Spleen (tissue), 11 donors: ENCODE results near the gene AFAP1L1. TPM values are rescaled to one million over a fixed set of nuclear protein-coding genes. Genes with fewer than 3 reads are reported as not detected.

Experiments
- DNase-seq: peaks from one replicate; pipeline ENCODE4 v3.0.0-alpha.2; 2020
- H3K27ac ChIP-seq, 8 donors: fragments of 200-600 bp; sonication (generic) in 7 of 8; 1 replicate in 4 of 8; 2 replicates in 4 of 8; pipeline versions ENCODE4 v1.5.0 to v1.8.0; 2016 to 2021; ENCODE audit warnings: inconsistent platforms in 4 of 8, mild to moderate bottlenecking in 4 of 8, moderate library complexity in 1 of 8
- H3K27me3 ChIP-seq, 7 donors: fragments of 200-600 bp; sonication (generic) in 6 of 7; replicated peaks in 1 of 7; 1 replicate in 4 of 7; 2 replicates in 3 of 7; pipeline versions ENCODE4 v1.5.0 to v1.8.0; 2016 to 2021; ENCODE audit warnings: inconsistent platforms in 3 of 7, mild to moderate bottlenecking in 1 of 7
- H3K36me3 ChIP-seq, 6 donors: fragments of 200-600 bp; sonication (generic) in 5 of 6; 1 replicate in 4 of 6; 2 replicates in 2 of 6; pipeline versions ENCODE4 v1.5.0 to v1.8.0; 2016 to 2021; ENCODE audit warnings: inconsistent platforms in 2 of 6
- H3K4me1 ChIP-seq, 6 donors: fragments of 200-600 bp; sonication (generic) in 5 of 6; 1 replicate in 3 of 6; 2 replicates in 3 of 6; pipeline versions ENCODE4 v1.5.0 to v1.8.0; 2016 to 2021; ENCODE audit warnings: inconsistent platforms in 3 of 6
- H3K4me3 ChIP-seq, 8 donors: fragments of 200-600 bp; sonication (generic) in 7 of 8; 1 replicate in 4 of 8; 2 replicates in 4 of 8; pipeline versions ENCODE4 v1.5.0 to v1.8.0; 2016 to 2021; ENCODE audit warnings: inconsistent platforms in 4 of 8, mild to moderate bottlenecking in 4 of 8, moderate library complexity in 2 of 8
- H3K9me3 ChIP-seq, 8 donors: fragments of 200-600 bp; sonication (generic) in 7 of 8; 1 replicate in 4 of 8; 2 replicates in 4 of 8; pipeline versions ENCODE4 v1.5.0 to v1.8.0; 2016 to 2021; ENCODE audit warnings: inconsistent platforms in 4 of 8
- POLR2A ChIP-seq, 3 donors: fragments of 450-650 bp; IDR thresholded peaks; one replicate each; pipeline ENCODE4 v1.5.1; 2017; ENCODE audit warnings: antibody characterized with exemption in 3 of 3, mild to moderate bottlenecking in 1 of 3
- POLR2AphosphoS5 ChIP-seq, 3 donors: sonication (generic); formaldehyde crosslinking; IDR thresholded peaks; one replicate each; pipeline ENCODE4 v1.5.1; 2017; ENCODE audit warnings: antibody characterized with exemption in 3 of 3
- WGBS, 5 donors: extraction: QIAGEN DNeasy Blood & Tissue Kit in 3 of 5; methylation state at CpG; one replicate each; pipeline versions ENCODE4 v1.1.5 to v1.1.7; 2013 to 2018; 5-methylcytosine and 5-hydroxymethylcytosine counted together
- intact Hi-C: fragments of 100-400 bp; cut with DNase I; formaldehyde crosslinking; loops from one replicate; pipeline ENCODE4 v1.15.0; 2023; ENCODE audit warnings: low total_unique reads
- polyA plus RNA-seq, 3 donors: library from polyadenylated mRNA; stranded (reverse); fragments of 200-250 nt; gene quantifications; one replicate each; pipeline ENCODE4 v1.2.1, GENCODE V29; 2013
- total RNA-seq, 7 donors: library from RNA; depleted of rRNA in 3 of 7; stranded (reverse); fragments of >200 nt in 3 of 7; fragmentation: NEBNext Ultra II Directional in 4 of 7; extraction: Animal tissue kit (Norgen Biotek cat#: 25700) in 4 of 7; gene quantifications; one replicate each; pipeline versions ENCODE4 v1.1.0 to v1.2.1, GENCODE V29; 2016 to 2021
- TF ChIP-seq, protein P1 (sequence below), 11 experiments: fragments of 200-600 bp in 7 of 11; fragments of 450-650 bp in 4 of 11; sonication (generic) in 4 of 11; IDR thresholded peaks in 8 of 11; conservative IDR thresholded peaks in 3 of 11; 1 replicate in 7 of 11; 2 replicates in 4 of 11; pipeline versions ENCODE4 v1.4.0 to v1.8.0; 2016 to 2021; ENCODE audit warnings: antibody characterized with exemption in 11 of 11, inconsistent platforms in 4 of 11, mild to moderate bottlenecking in 1 of 11
- donor health status: healthy with polysubstance abuse.
- donor health status: DM: no; HTN: no; CAD: no; lungs with moderate emphysema.
- donor health status: DM: no; HTN: no; CAD: no.
- donor health status: Bipolar disorder and iron deficiency.
- donor health status: healthy.
- donor health status: DM: no; HTN: no; CAD: no.
- donor health status: DM: yes; HTN: yes; CAD: no.

Gene AFAP1L1
- total and polyA plus RNA-seq, 10 donors = 1.7 to 21.8 (median 10.3) TPM

- peaks cover 6 to 28% (median 22%) of the 10 kb centered on the region in 8 donors for H3K9me3 ChIP-seq
- no peak for DNase-seq
- TF ChIP-seq POLR2A (IDR thresholded peaks at IDR 0.05) = no peak
- TF ChIP-seq, protein P1, sequence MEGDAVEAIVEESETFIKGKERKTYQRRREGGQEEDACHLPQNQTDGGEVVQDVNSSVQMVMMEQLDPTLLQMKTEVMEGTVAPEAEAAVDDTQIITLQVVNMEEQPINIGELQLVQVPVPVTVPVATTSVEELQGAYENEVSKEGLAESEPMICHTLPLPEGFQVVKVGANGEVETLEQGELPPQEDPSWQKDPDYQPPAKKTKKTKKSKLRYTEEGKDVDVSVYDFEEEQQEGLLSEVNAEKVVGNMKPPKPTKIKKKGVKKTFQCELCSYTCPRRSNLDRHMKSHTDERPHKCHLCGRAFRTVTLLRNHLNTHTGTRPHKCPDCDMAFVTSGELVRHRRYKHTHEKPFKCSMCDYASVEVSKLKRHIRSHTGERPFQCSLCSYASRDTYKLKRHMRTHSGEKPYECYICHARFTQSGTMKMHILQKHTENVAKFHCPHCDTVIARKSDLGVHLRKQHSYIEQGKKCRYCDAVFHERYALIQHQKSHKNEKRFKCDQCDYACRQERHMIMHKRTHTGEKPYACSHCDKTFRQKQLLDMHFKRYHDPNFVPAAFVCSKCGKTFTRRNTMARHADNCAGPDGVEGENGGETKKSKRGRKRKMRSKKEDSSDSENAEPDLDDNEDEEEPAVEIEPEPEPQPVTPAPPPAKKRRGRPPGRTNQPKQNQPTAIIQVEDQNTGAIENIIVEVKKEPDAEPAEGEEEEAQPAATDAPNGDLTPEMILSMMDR (IDR thresholded peaks at IDR 0.05 in 8 of 11, conservative IDR thresholded peaks at IDR 0.05 in 3 of 11) = no peak
- TF ChIP-seq POLR2AphosphoS5 (IDR thresholded peaks at IDR 0.05) = no peak
- peaks cover 0 to 4% (median 0%) of the 10 kb centered on the region in 6 donors for H3K4me1 ChIP-seq
- H3K27me3 ChIP-seq = peaks cover 0 to 12% (median 0%) of the 10 kb centered on the region in 7 donors
- H3K36me3 ChIP-seq = no peaks in the 10 kb centered on the region
- no peak overlapping the region for H3K4me3 ChIP-seq
- 91 to 94% (median 93%) methylated on average over 7 of the region's 7 CpGs for WGBS, 5 donors
- intact Hi-C loops = no loop called here
- H3K27ac ChIP-seq = no peak overlapping the region
Measured at GRCh38 chr5:149265068-149265465, 6.6 kb upstream of the AFAP1L1 start.

DNA sequence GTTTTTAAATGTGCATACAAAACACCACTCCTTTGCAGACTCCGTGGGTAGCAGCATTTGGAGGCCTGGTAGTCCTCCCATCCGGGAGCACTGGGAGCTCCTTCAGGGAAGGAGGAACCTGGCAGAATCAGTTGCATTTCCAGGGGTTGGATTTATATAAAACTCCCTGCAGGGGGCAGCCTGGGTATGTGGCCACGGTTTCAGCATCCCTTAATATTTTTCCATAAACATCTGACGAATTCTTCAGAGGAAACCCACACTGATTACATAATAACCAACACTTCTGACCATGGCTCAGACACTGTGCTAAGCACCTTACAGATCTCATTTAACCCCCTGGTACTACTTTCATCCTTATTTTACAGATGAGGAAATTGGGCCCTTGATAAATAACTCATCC is 6.1 kb upstream of the AFAP1L1 start:
- TF ChIP-seq, protein P1 (IDR thresholded peaks at IDR 0.05 in 8 of 11, conservative IDR thresholded peaks at IDR 0.05 in 3 of 11) = peak in 7 of 11 experiments; percentile 12 to 43 (median 36)
- TF ChIP-seq POLR2AphosphoS5 (IDR thresholded peaks at IDR 0.05) (no peak), POLR2A (IDR thresholded peaks at IDR 0.05) (no peak)
- no peak overlapping the region for H3K4me3 ChIP-seq
- peaks cover 0 to 17% (median 0%) of the 10 kb centered on the region in 7 donors for H3K27me3 ChIP-seq
- H3K27ac ChIP-seq = no peak overlapping the region
- H3K36me3 ChIP-seq = no peaks in the 10 kb centered on the region
- DNase-seq = no peak
- intact Hi-C loops = no loop called here
- H3K4me1 ChIP-seq = peaks cover 0 to 4% (median 0%) of the 10 kb centered on the region in 6 donors
- peaks cover 6 to 30% (median 22%) of the 10 kb centered on the region in 8 donors for H3K9me3 ChIP-seq
- 10 to 22% (median 17%) methylated on average over 3 to 4 of the region's 4 CpGs for WGBS, 5 donors

- WGBS, 5 donors = 88 to 97% (median 93%) methylated on average over 9 of the region's 9 CpGs
- intact Hi-C loops = no loop called here
- Histone ChIP-seq H3K4me3 (no peak overlapping the region), H3K27ac (no peak overlapping the region), H3K27me3 (peaks cover 0 to 31% (median 11%) of the 10 kb centered on the region in 7 donors), H3K9me3 (peaks cover 6 to 30% (median 22%) of the 10 kb centered on the region in 8 donors), H3K4me1 (peaks cover 0 to 20% (median 11%) of the 10 kb centered on the region in 6 donors), H3K36me3 (no peaks in the 10 kb centered on the region)
- TF ChIP-seq POLR2A (IDR thresholded peaks at IDR 0.05) (no peak), POLR2AphosphoS5 (IDR thresholded peaks at IDR 0.05) (no peak)
- TF ChIP-seq, protein P1 (IDR thresholded peaks at IDR 0.05 in 8 of 11, conservative IDR thresholded peaks at IDR 0.05 in 3 of 11) = no peak
- DNase-seq = no peak
Measured at GRCh38 chr5:149267241-149267973, 4.3 kb upstream of the AFAP1L1 start.

GRCh38 chr5:149268928-149269557 is 2.6 kb upstream of the AFAP1L1 start:
- DNase-seq = no peak
- intact Hi-C loops = no loop called here
- WGBS, 5 donors = 57 to 69% (median 65%) methylated on average over 6 of the region's 6 CpGs

More at GRCh38 chr5:149268928-149269557, 2.6 kb upstream of the AFAP1L1 start:
- H3K27ac ChIP-seq = no peak overlapping the region
- peaks cover 0 to 44% (median 11%) of the 10 kb centered on the region in 7 donors for H3K27me3 ChIP-seq
- H3K4me1 ChIP-seq = peaks cover 0 to 36% (median 22%) of the 10 kb centered on the region in 6 donors
- TF ChIP-seq, protein P1 (IDR thresholded peaks at IDR 0.05 in 8 of 11, conservative IDR thresholded peaks at IDR 0.05 in 3 of 11) = peak; percentile 40 to 79 (median 70)
- TF ChIP-seq POLR2AphosphoS5 (IDR thresholded peaks at IDR 0.05) = no peak
- TF ChIP-seq POLR2A (IDR thresholded peaks at IDR 0.05) = no peak
- H3K9me3 ChIP-seq = peaks cover 6 to 30% (median 22%) of the 10 kb centered on the region in 8 donors
- H3K36me3 ChIP-seq = no peaks in the 10 kb centered on the region
- H3K4me3 ChIP-seq = no peak overlapping the region
